DND-41 (cell line): Measurements from ENCODE around the gene USP10.

ENCODE experiments used
- ATAC-seq: fragments of 200-7000 bp; cut with Tn5 transposase; 3 replicates; pipeline ENCODE4 v1.9.1; 2021; ENCODE audit warnings: low read depth; ENCODE audit not compliant: insufficient read depth
- DNase-seq: peaks from one replicate; pipeline ENCODE4 v3.0.0-alpha.2; 2020
- H2AFZ ChIP-seq: 2 replicates; pipeline ENCODE4 v1.6.0; 2012; ENCODE audit warnings: low read depth, low read length
- H3K27ac ChIP-seq: 2 replicates; pipeline ENCODE4 v1.5.1; 2012; ENCODE audit warnings: low read length, inconsistent platforms
- H3K27me3 ChIP-seq: fragments of 200-600 bp; sonication (generic); 2 replicates; pipeline ENCODE4 v1.6.0; 2012; ENCODE audit warnings: low read length, mild to moderate bottlenecking, inconsistent platforms; ENCODE audit not compliant: insufficient read depth, poor library complexity
- H3K36me3 ChIP-seq: 2 replicates; pipeline ENCODE4 v1.5.1; 2012; ENCODE audit warnings: low read length, inconsistent platforms; ENCODE audit not compliant: insufficient read depth
- H3K4me1 ChIP-seq: 2 replicates; pipeline ENCODE4 v1.5.1; 2012; ENCODE audit warnings: mild to moderate bottlenecking, low read length; ENCODE audit not compliant: insufficient read depth
- H3K4me2 ChIP-seq: 2 replicates; pipeline ENCODE4 v1.6.0; 2012; ENCODE audit warnings: mild to moderate bottlenecking, moderate library complexity, low read length, inconsistent platforms; ENCODE audit not compliant: insufficient read depth
- H3K4me3 ChIP-seq, 2 experiments: fragments of 200-600 bp in 1 of 2; shearing (Covaris generic) in 1 of 2; 2 replicates each; pipeline ENCODE4 v1.5.1; 2012 to 2016; ENCODE audit warnings: inconsistent platforms in 2 of 2, low read length in 2 of 2, mild to moderate bottlenecking in 2 of 2, low read depth in 1 of 2, moderate library complexity in 1 of 2
- H3K79me2 ChIP-seq: 2 replicates; pipeline ENCODE4 v1.6.0; 2012; ENCODE audit warnings: low read length, inconsistent platforms; ENCODE audit not compliant: insufficient read depth
- H3K9ac ChIP-seq: 2 replicates; pipeline ENCODE4 v1.6.0; 2012; ENCODE audit warnings: low read depth, mild to moderate bottlenecking, inconsistent platforms, low read length, moderate library complexity
- H3K9me3 ChIP-seq: 2 replicates; pipeline ENCODE4 v1.5.1; 2012; ENCODE audit warnings: low read length, moderate library complexity, mild to moderate bottlenecking, inconsistent platforms; ENCODE audit not compliant: insufficient read depth, severe bottlenecking
- H4K20me1 ChIP-seq: 2 replicates; pipeline ENCODE4 v1.6.0; 2012; ENCODE audit warnings: low read length; ENCODE audit not compliant: insufficient read depth
- EZH2 ChIP-seq: IDR thresholded peaks from 3 replicates; pipeline ENCODE4 v1.6.1; 2012; ENCODE audit warnings: borderline replicate concordance, low read depth, mild to moderate bottlenecking, moderate library complexity, low read length, inconsistent platforms; ENCODE audit not compliant: severe bottlenecking
- TF ChIP-seq, protein P1 (sequence below): IDR thresholded peaks from 2 replicates; pipeline ENCODE4 v1.5.1; 2012; ENCODE audit warnings: borderline replicate concordance, low read length, moderate library complexity, mild to moderate bottlenecking; ENCODE audit not compliant: poor library complexity, severe bottlenecking; ENCODE audit errors: extremely low read depth

The USP10 gene

DNA sequence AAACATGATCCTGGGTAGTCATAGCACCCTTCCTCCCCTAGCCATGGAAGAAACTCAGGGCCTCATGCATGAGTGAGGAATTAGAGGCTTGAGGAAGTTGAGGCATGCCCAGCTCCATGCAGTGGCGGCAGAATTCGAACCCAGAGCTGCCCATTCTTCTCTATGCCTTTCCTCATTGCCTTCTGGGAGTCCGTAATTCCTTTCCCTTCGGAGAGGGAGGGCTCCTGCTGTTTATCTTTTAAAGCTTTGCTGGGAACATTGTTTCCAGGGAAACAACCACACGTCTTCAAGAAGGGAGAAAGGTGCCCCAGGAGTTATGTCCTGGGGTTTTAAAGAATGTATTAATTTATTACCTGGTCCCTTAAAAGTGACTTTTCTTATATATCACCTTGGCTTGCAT lies 128.5 kb downstream of the USP10 start:
- Histone ChIP-seq H3K79me2 (no peaks in the 10 kb centered on the region), H3K4me1 (no peaks in the 10 kb centered on the region), H3K9me3 (no peaks in the 10 kb centered on the region), H3K27ac (no peak overlapping the region), H3K9ac (no peak overlapping the region), H3K27me3 (peaks cover 15% of the 10 kb centered on the region), H3K36me3 (no peaks in the 10 kb centered on the region), H4K20me1 (peaks cover 4% of the 10 kb centered on the region; the same call in 1 of the 2 replicates), H3K4me2 (no peak overlapping the region), H3K4me3 (no peak overlapping the region), H2AFZ (no peak overlapping the region)
- TF ChIP-seq EZH2 = no peak
- TF ChIP-seq, protein P1, sequence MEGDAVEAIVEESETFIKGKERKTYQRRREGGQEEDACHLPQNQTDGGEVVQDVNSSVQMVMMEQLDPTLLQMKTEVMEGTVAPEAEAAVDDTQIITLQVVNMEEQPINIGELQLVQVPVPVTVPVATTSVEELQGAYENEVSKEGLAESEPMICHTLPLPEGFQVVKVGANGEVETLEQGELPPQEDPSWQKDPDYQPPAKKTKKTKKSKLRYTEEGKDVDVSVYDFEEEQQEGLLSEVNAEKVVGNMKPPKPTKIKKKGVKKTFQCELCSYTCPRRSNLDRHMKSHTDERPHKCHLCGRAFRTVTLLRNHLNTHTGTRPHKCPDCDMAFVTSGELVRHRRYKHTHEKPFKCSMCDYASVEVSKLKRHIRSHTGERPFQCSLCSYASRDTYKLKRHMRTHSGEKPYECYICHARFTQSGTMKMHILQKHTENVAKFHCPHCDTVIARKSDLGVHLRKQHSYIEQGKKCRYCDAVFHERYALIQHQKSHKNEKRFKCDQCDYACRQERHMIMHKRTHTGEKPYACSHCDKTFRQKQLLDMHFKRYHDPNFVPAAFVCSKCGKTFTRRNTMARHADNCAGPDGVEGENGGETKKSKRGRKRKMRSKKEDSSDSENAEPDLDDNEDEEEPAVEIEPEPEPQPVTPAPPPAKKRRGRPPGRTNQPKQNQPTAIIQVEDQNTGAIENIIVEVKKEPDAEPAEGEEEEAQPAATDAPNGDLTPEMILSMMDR = no peak
- ATAC-seq (no peak), DNase-seq (no peak)
